ENCODE data around the gene CYTH4.

- no peak for TF ChIP-seq CTCF (IDR thresholded peaks at IDR 0.05)
- no peak for TF ChIP-seq POLR2A (IDR thresholded peaks at IDR 0.05)
Measured at GRCh38 chr22:37344735-37345449, 62.6 kb downstream of the CYTH4 start.
